ES-I3 (cell line): Measurements from ENCODE around the gene ZNF782.

Experiments
- H3K36me3 ChIP-seq: 2 replicates; pipeline ENCODE4 v1.6.1; 2013; ENCODE audit warnings: mild to moderate bottlenecking, low read length, control low read depth, moderate library complexity; ENCODE audit not compliant: insufficient read depth
- H3K4me1 ChIP-seq: 2 replicates; pipeline ENCODE4 v1.6.1; 2013; ENCODE audit warnings: mild to moderate bottlenecking, control low read depth, low read length; ENCODE audit not compliant: insufficient read depth
- H3K9ac ChIP-seq: 2 replicates; pipeline ENCODE4 v1.6.1; 2013; ENCODE audit warnings: low read depth, mild to moderate bottlenecking, low read length, moderate library complexity
- H3K9me3 ChIP-seq: 2 replicates; pipeline ENCODE4 v1.6.1; 2013; ENCODE audit warnings: mild to moderate bottlenecking, low read length, moderate library complexity; ENCODE audit not compliant: control insufficient read depth, insufficient read depth

The ZNF782 gene

DNA sequence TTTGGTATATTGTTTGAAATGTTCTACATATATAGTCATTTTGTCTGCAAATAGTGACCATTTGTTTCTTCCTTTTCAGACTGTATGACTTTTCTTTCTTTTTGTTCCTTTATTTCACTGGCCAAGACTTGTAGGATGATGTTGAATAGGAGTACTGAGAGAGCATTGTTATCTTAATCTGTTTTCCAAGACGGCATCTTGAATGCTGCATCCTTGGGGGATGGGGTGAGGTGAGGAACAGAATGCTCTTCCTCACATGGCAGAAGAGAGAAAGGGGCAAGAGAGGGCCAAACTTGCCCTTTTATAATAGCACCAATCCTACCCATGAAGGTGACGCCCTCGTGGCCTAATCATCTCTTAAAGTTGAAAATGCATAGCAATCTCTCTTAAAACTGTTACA is 72.8 kb downstream of the ZNF782 start:
- peaks cover 10% of the 10 kb centered on the region for H3K4me1 ChIP-seq
- H3K36me3 ChIP-seq: no peaks in the 10 kb centered on the region
- no peak overlapping the region for H3K9ac ChIP-seq
- H3K9me3 ChIP-seq: no peaks in the 10 kb centered on the region

DNA sequence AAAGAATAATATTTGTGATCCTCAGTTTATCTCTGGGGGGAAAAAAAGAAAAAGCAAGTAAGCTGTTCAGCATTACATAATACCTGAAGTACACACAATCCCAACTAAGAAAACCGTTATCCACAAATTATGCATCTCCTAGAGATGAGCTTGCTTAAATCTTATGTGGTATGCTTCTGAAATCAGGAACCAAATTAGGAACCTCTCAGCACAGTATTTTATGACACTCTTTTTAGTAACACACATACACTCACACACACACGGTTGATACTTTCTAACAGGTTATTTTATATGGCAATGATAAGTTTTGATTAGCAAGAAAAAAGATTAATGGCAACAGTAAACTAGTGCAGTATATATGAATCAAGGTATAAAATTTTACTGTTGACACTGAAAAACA is 75.2 kb downstream of the ZNF782 start:
- Histone ChIP-seq H3K9ac (no peak overlapping the region), H3K9me3 (no peaks in the 10 kb centered on the region), H3K36me3 (peaks cover 16% of the 10 kb centered on the region), H3K4me1 (peaks cover 10% of the 10 kb centered on the region)

DNA sequence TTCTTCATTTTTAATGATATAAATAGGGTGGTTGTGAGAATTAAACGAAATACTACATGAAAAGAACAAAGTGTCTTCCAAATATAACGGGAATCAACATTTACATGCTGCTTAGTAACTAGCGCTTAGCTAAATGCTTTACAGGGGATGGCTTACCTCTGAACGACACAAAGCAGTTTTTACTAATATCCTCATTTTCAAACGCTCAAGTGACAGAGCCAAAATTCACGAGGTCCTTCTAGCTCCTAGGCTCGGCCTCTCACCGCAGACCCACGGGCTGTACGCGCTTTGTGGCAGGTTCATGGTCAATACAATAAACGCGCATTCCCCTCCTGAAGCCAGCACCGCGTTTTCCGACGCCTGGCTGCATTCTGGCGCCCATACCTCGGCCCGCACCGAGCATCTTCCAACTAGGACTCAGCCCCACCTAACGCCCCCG is 76.9 kb downstream of the ZNF782 start:
- Histone ChIP-seq H3K9me3 (no peaks in the 10 kb centered on the region), H3K4me1 (peaks cover 10% of the 10 kb centered on the region), H3K9ac (peak overlapping the region; percentile 66), H3K36me3 (peaks cover 21% of the 10 kb centered on the region)

DNA sequence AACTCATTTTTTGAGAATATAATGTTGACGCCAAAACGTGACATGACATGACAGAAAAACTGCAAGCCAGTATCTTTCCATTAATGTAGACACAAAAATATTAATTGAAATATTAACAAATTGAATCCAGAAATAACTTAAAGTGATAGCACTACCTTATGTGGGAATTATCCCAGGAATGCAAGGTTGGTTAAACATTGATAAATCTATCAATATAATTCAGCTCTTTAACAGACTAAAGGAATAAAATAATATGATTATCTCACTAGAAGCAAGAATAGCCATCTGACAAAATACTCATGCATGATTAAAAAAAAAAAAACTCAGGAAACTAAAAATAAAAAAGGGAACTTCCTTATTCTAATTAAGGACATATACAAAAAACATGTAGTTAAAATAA is 83.2 kb downstream of the ZNF782 start:
- Histone ChIP-seq H3K36me3 (peaks cover 22% of the 10 kb centered on the region), H3K9me3 (peaks cover 12% of the 10 kb centered on the region), H3K9ac (no peak overlapping the region), H3K4me1 (no peaks in the 10 kb centered on the region)

DNA sequence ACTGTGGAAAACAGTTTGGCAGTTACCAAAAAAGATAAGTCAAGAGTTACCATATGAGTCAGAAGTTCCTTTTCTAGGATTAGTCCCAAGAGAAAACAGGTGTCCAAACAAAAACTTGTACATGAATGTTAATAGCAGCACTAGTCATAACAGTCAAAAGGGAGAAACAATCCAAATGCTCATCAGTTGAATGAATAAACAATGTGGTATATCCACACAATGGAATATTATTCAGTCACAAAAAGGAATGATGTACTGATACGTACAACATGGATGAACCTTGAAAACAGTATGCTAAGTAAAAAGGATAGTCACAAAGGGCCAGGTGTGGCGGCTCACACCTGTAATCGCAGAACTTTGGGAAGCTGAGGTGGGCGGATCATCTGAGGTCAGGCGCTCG is 84.3 kb downstream of the ZNF782 start:
- Histone ChIP-seq H3K4me1 (no peaks in the 10 kb centered on the region), H3K9ac (no peak overlapping the region), H3K36me3 (peaks cover 18% of the 10 kb centered on the region), H3K9me3 (peaks cover 15% of the 10 kb centered on the region)
